H1 (cell line): ENCODE data around the gene IFI30. TPM values are rescaled to one million over a fixed set of nuclear protein-coding genes. Genes with fewer than 3 reads are reported as not detected.

Experiments used
- CTCF ChIA-PET: fragments of 300-600 bp; sonication (Branson Sonifier 250); formaldehyde crosslinking; loops from one replicate; lab custom pipeline; 2021; ENCODE audit not compliant: partially characterized antibody; lab: Charles Lee
- POLR2A ChIA-PET: fragments of 300-600 bp; sonication (Branson Sonifier 250); formaldehyde crosslinking; loops from one replicate; lab custom pipeline; 2021; ENCODE audit warnings: inconsistent platforms; ENCODE audit not compliant: partially characterized antibody; lab: Charles Lee
- DNase-seq, 2 experiments: peaks; one replicate each; pipeline versions ENCODE4 v3.0.0 to v3.0.0-alpha.2; 2010 to 2022; ENCODE audit warnings: low spot score in 2 of 2, low read depth in 1 of 2, mixed read lengths in 1 of 2
- FAIRE-seq: peaks from 2 replicates; lab custom pipeline; 2011; peaks lifted over from hg19 to GRCh38; lab: Jason Lieb, UNC
- H2AFZ ChIP-seq: 2 replicates; pipeline ENCODE4 v1.8.1; 2012; ENCODE audit warnings: low read length, inconsistent platforms
- H2AK5ac ChIP-seq: 2 replicates; pipeline ENCODE4 v1.6.1; 2013; ENCODE audit warnings: low read depth, low read length
- H2BK120ac ChIP-seq: replicated peaks from 2 replicates; pipeline ENCODE3; 2013; ENCODE audit warnings: low read depth, low read length, inconsistent platforms
- H2BK12ac ChIP-seq: 2 replicates; pipeline ENCODE4 v1.6.1; 2013; ENCODE audit warnings: low read depth, low read length
- H2BK15ac ChIP-seq: 2 replicates; pipeline ENCODE4 v1.6.1; 2013; ENCODE audit warnings: low read length
- H2BK20ac ChIP-seq: 2 replicates; pipeline ENCODE4 v1.6.1; 2013; ENCODE audit warnings: low read length
- H2BK5ac ChIP-seq: 2 replicates; pipeline ENCODE4 v1.6.1; 2013; ENCODE audit warnings: low read depth, low read length
- H3K14ac ChIP-seq: 2 replicates; pipeline ENCODE4 v1.6.1; 2013; ENCODE audit warnings: inconsistent platforms; ENCODE audit not compliant: insufficient read length
- H3K18ac ChIP-seq: 2 replicates; pipeline ENCODE4 v1.6.1; 2013; ENCODE audit warnings: low read length; ENCODE audit errors: extremely low read depth
- H3K23ac ChIP-seq: 2 replicates; pipeline ENCODE4 v1.6.1; 2013; ENCODE audit warnings: inconsistent platforms; ENCODE audit not compliant: insufficient read length
- H3K23me2 ChIP-seq: 2 replicates; pipeline ENCODE4 v1.6.1; 2013; ENCODE audit warnings: low read depth, low read length
- H3K27ac ChIP-seq: 2 replicates; pipeline ENCODE4 v1.6.1; 2011; ENCODE audit warnings: low read depth, low read length, inconsistent platforms
- H3K27me3 ChIP-seq, 4 experiments: replicated peaks in 1 of 4; 1 replicate in 1 of 4; 2 replicates in 3 of 4; pipeline versions ENCODE4 v1.6.1 to v1.8.1; 2011 to 2013; ENCODE audit warnings: low read length in 3 of 4, mild to moderate bottlenecking in 3 of 4, inconsistent platforms in 2 of 4, mixed read lengths in 2 of 4, moderate library complexity in 1 of 4; ENCODE audit not compliant: control insufficient read depth in 3 of 4, insufficient read depth in 3 of 4; ENCODE audit errors: extremely low read depth in 1 of 4
- H3K36me3 ChIP-seq, 4 experiments: 2 replicates each; pipeline versions ENCODE4 v1.6.1 to v1.8.1; 2011 to 2013; ENCODE audit warnings: mild to moderate bottlenecking in 4 of 4, low read length in 3 of 4, moderate library complexity in 2 of 4, control low read depth in 1 of 4, inconsistent platforms in 1 of 4; ENCODE audit not compliant: insufficient read depth in 4 of 4, control insufficient read depth in 2 of 4
- H3K4ac ChIP-seq: replicated peaks from 2 replicates; pipeline ENCODE3; 2013; ENCODE audit warnings: low read length, low read depth, mixed read lengths, inconsistent platforms; ENCODE audit not compliant: insufficient read length
- H3K4me1 ChIP-seq, 4 experiments: replicated peaks in 1 of 4; 1 replicate in 1 of 4; 2 replicates in 3 of 4; pipeline versions ENCODE4 v1.6.1 to v1.8.1; 2011 to 2013; ENCODE audit warnings: low read length in 3 of 4, inconsistent platforms in 2 of 4, mixed read lengths in 1 of 4; ENCODE audit not compliant: insufficient read depth in 4 of 4, control insufficient read depth in 3 of 4
- H3K4me2 ChIP-seq, 2 experiments: 2 replicates each; pipeline versions ENCODE4 v1.6.1 to v1.8.1; 2011 to 2013; ENCODE audit warnings: low read depth in 2 of 2, low read length in 2 of 2, control low read depth in 1 of 2, inconsistent platforms in 1 of 2, mild to moderate bottlenecking in 1 of 2; ENCODE audit not compliant: insufficient read depth in 1 of 2
- H3K4me3 ChIP-seq, 4 experiments: fragments of 200-600, 300-600 bp in 1 of 4; sonication (generic), shearing (Covaris generic), sonication (Bioruptor Twin) in 1 of 4; 2 replicates each; pipeline versions ENCODE4 v1.5.1 to v1.8.1; 2011 to 2016; ENCODE audit warnings: low read length in 4 of 4, low read depth in 3 of 4, control low read depth in 2 of 4, inconsistent platforms in 2 of 4, mild to moderate bottlenecking in 2 of 4, mixed read lengths in 1 of 4, moderate library complexity in 1 of 4; ENCODE audit not compliant: insufficient read depth in 2 of 4; ENCODE audit errors: extremely low read depth in 1 of 4
- H3K56ac ChIP-seq: replicated peaks from 2 replicates; pipeline ENCODE3; 2013; ENCODE audit warnings: low read depth, mild to moderate bottlenecking, mixed read lengths, low read length, inconsistent platforms; ENCODE audit not compliant: insufficient read length
- H3K79me1 ChIP-seq: 2 replicates; pipeline ENCODE4 v1.6.1; 2013; ENCODE audit warnings: low read depth, low read length, control low read depth
- H3K79me2 ChIP-seq, 2 experiments: 2 replicates each; pipeline versions ENCODE4 v1.6.1 to v1.8.1; 2012 to 2013; ENCODE audit warnings: low read length in 2 of 2, mild to moderate bottlenecking in 2 of 2, inconsistent platforms in 1 of 2; ENCODE audit not compliant: insufficient read depth in 2 of 2, control insufficient read depth in 1 of 2
- H3K9ac ChIP-seq, 4 experiments: replicated peaks in 1 of 4; 1 replicate in 1 of 4; 2 replicates in 3 of 4; pipeline versions ENCODE4 v1.6.1 to v1.8.1; 2011 to 2013; ENCODE audit warnings: low read depth in 3 of 4, low read length in 3 of 4, control low read depth in 2 of 4, mild to moderate bottlenecking in 2 of 4, moderate library complexity in 2 of 4, inconsistent platforms in 1 of 4; ENCODE audit errors: extremely low read depth in 1 of 4
- H3K9me3 ChIP-seq, 2 experiments: 2 replicates each; pipeline versions ENCODE4 v1.6.1 to v1.8.1; 2012 to 2013; ENCODE audit warnings: mild to moderate bottlenecking in 2 of 2, moderate library complexity in 2 of 2, control low read depth in 1 of 2, inconsistent platforms in 1 of 2, low read depth in 1 of 2, low read length in 1 of 2, mixed read lengths in 1 of 2; ENCODE audit not compliant: insufficient read depth in 2 of 2
- H4K20me1 ChIP-seq, 2 experiments: replicated peaks in 1 of 2; 2 replicates each; pipeline versions ENCODE3 to v1.8.1; 2011 to 2013; ENCODE audit warnings: inconsistent platforms in 2 of 2, low read length in 2 of 2, mild to moderate bottlenecking in 1 of 2; ENCODE audit not compliant: insufficient read depth in 2 of 2, control insufficient read depth in 1 of 2
- H4K5ac ChIP-seq: 2 replicates; pipeline ENCODE4 v1.6.1; 2013; ENCODE audit warnings: low read length, low read depth, mixed read lengths, inconsistent platforms; ENCODE audit not compliant: insufficient read length
- H4K8ac ChIP-seq: 2 replicates; pipeline ENCODE4 v1.8.0; 2013; ENCODE audit warnings: mild to moderate bottlenecking, moderate library complexity, low read length, inconsistent platforms; ENCODE audit not compliant: insufficient read depth; ENCODE audit errors: extremely low read depth
- H4K91ac ChIP-seq: replicated peaks from 2 replicates; pipeline ENCODE3; 2013; ENCODE audit warnings: low read length, mixed read lengths, inconsistent platforms; ENCODE audit not compliant: insufficient read length
- ASH2L ChIP-seq: fragments of 200-600, 300-600 bp; sonication (generic); IDR thresholded peaks from one replicate; pipeline ENCODE4 v1.7.1; 2017; ENCODE audit warnings: low read length
- CEBPB ChIP-seq: IDR thresholded peaks from 2 replicates; pipeline ENCODE4 v1.6.1; 2012; ENCODE audit warnings: low read depth, low read length
- JUN ChIP-seq: IDR thresholded peaks from 2 replicates; pipeline ENCODE4 v1.6.1; 2011; ENCODE audit warnings: low read depth, mild to moderate bottlenecking, improper control_type of control experiment, low read length
- KDM1A ChIP-seq: fragments of 200-600, 300-600 bp; sonication (generic); IDR thresholded peaks from 2 replicates; pipeline ENCODE4 v1.7.1; 2016; ENCODE audit warnings: mild to moderate bottlenecking, low read length, borderline replicate concordance
- SIRT6 ChIP-seq: IDR thresholded peaks from one replicate; pipeline ENCODE4 v1.7.1; 2012; ENCODE audit warnings: low read length, inconsistent platforms
- SP2 ChIP-seq: IDR thresholded peaks from 2 replicates; pipeline ENCODE4 v1.6.1; 2012; ENCODE audit warnings: mild to moderate bottlenecking, low read length, inconsistent platforms
- TAF1 ChIP-seq: IDR thresholded peaks from 2 replicates; pipeline ENCODE4 v1.6.1; 2011; ENCODE audit warnings: mild to moderate bottlenecking, low read depth, low read length
- TEAD4 ChIP-seq: IDR thresholded peaks from 2 replicates; pipeline ENCODE4 v1.6.1; 2012; ENCODE audit warnings: low read depth, low read length, inconsistent platforms, mixed read lengths
- YY1 ChIP-seq: IDR thresholded peaks from 2 replicates; pipeline ENCODE4 v1.6.1; 2011; ENCODE audit warnings: low read depth, mild to moderate bottlenecking, low read length
- WGBS, 2 experiments: shearing (Covaris generic) in 1 of 2; methylation state at CpG; one replicate each; pipeline versions ENCODE4 v1.1.6 to v1.1.7; 2013 to 2015; ENCODE audit warnings: low lambda C conversion rate in 2 of 2, mixed read lengths in 2 of 2, inconsistent platforms in 1 of 2, low coverage in 1 of 2, missing lambda C conversion rate in 1 of 2; ENCODE audit not compliant: insufficient replicate concordance in 2 of 2, insufficient coverage in 1 of 2, insufficient read length in 1 of 2; ENCODE audit errors: extremely low coverage in 1 of 2, missing lambda C conversion rate in 1 of 2; 5-methylcytosine and 5-hydroxymethylcytosine counted together
- polyA plus RNA-seq, 7 experiments: library from polyadenylated mRNA; depleted of rRNA in 3 of 7; stranded (reverse) in 5 of 7; unstranded in 2 of 7; fragments of >200 nt in 5 of 7; fragments of 200-250 nt in 2 of 7; gene quantifications; 1 replicate in 5 of 7; 2 replicates in 1 of 7; 4 replicates in 1 of 7; pipeline versions ENCODE4 v1.2.1 to v1.2.3, GENCODE V29; 2011 to 2013; ENCODE audit warnings: missing spikeins in 2 of 7, mixed read lengths in 2 of 7
- total RNA-seq: library from RNA; stranded (reverse); fragmentation: NEBNext Ultra II Directional; extraction: Animal tissue kit (Norgen Biotek cat#: 25700); gene quantifications from 2 replicates; pipeline ENCODE4 v1.2.1, GENCODE V29; 2021

IFI30 gene
- total and polyA plus RNA-seq, 2 of the 8 experiments (the other 6 are each of a cell fraction or from before 2014, with no cell fraction given): 28.9 to 62.4 TPM

GRCh38 chr19:18156841-18157464 is 16.7 kb upstream of the IFI30 start:
- no peak overlapping the region for H2AFZ ChIP-seq
- no peak overlapping the region for H3K4me2 ChIP-seq
- no peak overlapping the region for H3K14ac ChIP-seq
- H3K18ac ChIP-seq: no peak overlapping the region; the same call in 1 of the 2 replicates
- TF ChIP-seq TEAD4 (no peak), ASH2L (no peak), JUN (no peak), YY1 (no peak), SIRT6 (no peak), CEBPB (no peak), KDM1A (no peak), TAF1 (no peak), SP2 (no peak)
- TF ChIP-seq, all 59 proteins: peak for 0
- Histone ChIP-seq H3K27me3 (no peaks in the 10 kb centered on the region), H3K23me2 (peaks cover 16% of the 10 kb centered on the region), H2AK5ac (no peak overlapping the region), H3K36me3 (peaks cover 0 to 12% (median 5%) of the 10 kb centered on the region in 4 experiments; a peak in 2 of 8 replicates), H3K9me3 (no peaks in the 10 kb centered on the region), H3K4me3 (no peak overlapping the region), H3K79me2 (no peaks in the 10 kb centered on the region; a peak in 1 of 4 replicates), H2BK15ac (no peak overlapping the region), H2BK20ac (no peak overlapping the region), H2BK120ac (no peak overlapping the region), H2BK5ac (peak overlapping the region; percentile 83; the same call in 1 of the 2 replicates), H4K5ac (no peak overlapping the region), H3K56ac (no peak overlapping the region), H2BK12ac (no peak overlapping the region), H4K20me1 (peaks cover 4 to 22% of the 10 kb centered on the region in 2 experiments), H4K8ac (peak overlapping the region; percentile 22), H3K23ac (no peak overlapping the region), H3K9ac (0 out of 7 replicates have a peak overlapping the region, but pooled peaks of 1 of the 4 experiments have one; percentile 13), H3K4ac (peak overlapping the region; percentile 15), H4K91ac (no peak overlapping the region), H3K79me1 (peaks cover 4% of the 10 kb centered on the region; the same call in 1 of the 2 replicates), H3K4me1 (peaks cover 0 to 15% (median 11%) of the 10 kb centered on the region in 4 experiments; a peak in 6 of 7 replicates), H3K27ac (peak overlapping the region; percentile 9; the same call in 1 of the 2 replicates)
- CTCF ChIA-PET: interaction anchor here (1.0 to 1.2 kb wide), 2 partner anchors 31 to 44 kb away, joined by 3 to 5 read pairs; no protein-coding TSS in a partner anchor
- 89% methylated on average over 22 of the region's 22 CpGs; no CpG with 5 or more reads in 1 of the 2 experiments for WGBS, 2 experiments
- FAIRE-seq (no peak), DNase-seq (no peak)
- POLR2A ChIA-PET: interaction anchor here (0.7 to 1.5 kb wide), 2 partner anchors 39 to 75 kb away, joined by 3 read pairs; no protein-coding TSS in a partner anchor
